ENCODE data around the gene SLC8A3. TPM values are rescaled to one million over a fixed set of nuclear protein-coding genes. Genes with fewer than 3 reads are reported as not detected.

SLC8A3 gene
- polyA plus RNA-seq, 1 of the 3 experiments (the other 2 are of a cell fraction): 0.26 TPM

DNA sequence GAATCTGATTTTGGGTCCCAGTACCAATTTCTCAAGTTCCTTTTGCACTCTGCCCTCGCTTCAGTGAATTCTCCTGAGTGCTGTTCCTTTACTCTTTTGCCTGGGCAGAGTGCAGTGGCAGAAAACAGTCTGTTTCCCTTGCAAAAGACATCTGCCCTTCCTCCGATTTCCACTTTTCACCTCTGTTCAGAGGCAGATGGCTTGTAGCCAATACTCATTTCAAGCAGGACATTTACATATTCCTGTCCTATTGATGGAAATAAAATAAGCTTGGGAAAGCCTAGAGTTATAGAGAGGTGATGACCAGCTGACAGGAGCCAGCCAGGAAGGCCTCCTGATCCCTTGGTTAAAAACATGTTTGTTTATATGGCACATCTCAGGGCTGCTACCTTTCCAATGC is 111.0 kb downstream of the SLC8A3 start:
- H3K9me2 ChIP-seq: no peaks in the 10 kb centered on the region
- no peaks in the 10 kb centered on the region for H3F3A ChIP-seq (replicated peaks; ENCODE audit: insufficient read depth)
- no peaks in the 10 kb centered on the region for H3K79me2 ChIP-seq (ENCODE audit: insufficient read depth)
- ChIA-PET POLR2A (no interaction called here), CTCF (interaction anchor here (0.7 to 3.2 kb wide), 6 partner anchors 9 to 259 kb away, joined by 3 to 19 read pairs (median 4); no protein-coding TSS in a partner anchor)
- peak overlapping the region in 1 of 2 experiments; percentile 81; a peak in 2 of 4 replicates for H3K27ac ChIP-seq (ENCODE audit: low read depth in 2 of 2, low read length in 1 of 2)
- no peak overlapping the region for H3K4me3 ChIP-seq (ENCODE audit: low read depth in 2 of 2, low read length in 1 of 2)
- H3K4me1 ChIP-seq (ENCODE audit: control insufficient read depth in 1 of 2, insufficient read depth in 2 of 2, low read depth in 1 of 2, low read length in 1 of 2): peaks cover 0 to 48% of the 10 kb centered on the region in 2 experiments; a peak in 2 of 4 replicates
- no peak for TF ChIP-seq EZH2phosphoT487 (IDR thresholded peaks at IDR 0.05; ENCODE audit: borderline replicate concordance, low read depth)
- no peak for TF ChIP-seq TEAD4 (IDR thresholded peaks at IDR 0.05; ENCODE audit: borderline replicate concordance, insufficient read depth)
- TF ChIP-seq RAD21 (IDR thresholded peaks at IDR 0.05; ENCODE audit: low read length): no peak
- TF ChIP-seq SIN3A (IDR thresholded peaks at IDR 0.05; ENCODE audit: borderline replicate concordance, low read depth, low read length): no peak
- TF ChIP-seq JUND (IDR thresholded peaks at IDR 0.05): no peak
- TF ChIP-seq ELF1 (IDR thresholded peaks at IDR 0.05): no peak
- no peak for TF ChIP-seq YY1 (IDR thresholded peaks at IDR 0.05; ENCODE audit: low read depth)
- TF ChIP-seq, protein P1, sequence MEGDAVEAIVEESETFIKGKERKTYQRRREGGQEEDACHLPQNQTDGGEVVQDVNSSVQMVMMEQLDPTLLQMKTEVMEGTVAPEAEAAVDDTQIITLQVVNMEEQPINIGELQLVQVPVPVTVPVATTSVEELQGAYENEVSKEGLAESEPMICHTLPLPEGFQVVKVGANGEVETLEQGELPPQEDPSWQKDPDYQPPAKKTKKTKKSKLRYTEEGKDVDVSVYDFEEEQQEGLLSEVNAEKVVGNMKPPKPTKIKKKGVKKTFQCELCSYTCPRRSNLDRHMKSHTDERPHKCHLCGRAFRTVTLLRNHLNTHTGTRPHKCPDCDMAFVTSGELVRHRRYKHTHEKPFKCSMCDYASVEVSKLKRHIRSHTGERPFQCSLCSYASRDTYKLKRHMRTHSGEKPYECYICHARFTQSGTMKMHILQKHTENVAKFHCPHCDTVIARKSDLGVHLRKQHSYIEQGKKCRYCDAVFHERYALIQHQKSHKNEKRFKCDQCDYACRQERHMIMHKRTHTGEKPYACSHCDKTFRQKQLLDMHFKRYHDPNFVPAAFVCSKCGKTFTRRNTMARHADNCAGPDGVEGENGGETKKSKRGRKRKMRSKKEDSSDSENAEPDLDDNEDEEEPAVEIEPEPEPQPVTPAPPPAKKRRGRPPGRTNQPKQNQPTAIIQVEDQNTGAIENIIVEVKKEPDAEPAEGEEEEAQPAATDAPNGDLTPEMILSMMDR (IDR thresholded peaks at IDR 0.05): no peak
- TF ChIP-seq TAF1 (IDR thresholded peaks at IDR 0.05; ENCODE audit: borderline replicate concordance, low read depth, low read length): no peak
- no peak for TF ChIP-seq RCOR1 (IDR thresholded peaks at IDR 0.05; ENCODE audit: low read length)
- no peak for DNase-seq
- no peaks in the 10 kb centered on the region for H3K27me3 ChIP-seq (ENCODE audit: insufficient read depth)
- no peaks in the 10 kb centered on the region for H4K20me1 ChIP-seq (ENCODE audit: insufficient read depth)
- H3K9me3 ChIP-seq: no peaks in the 10 kb centered on the region
- H3K4me2 ChIP-seq: no peak overlapping the region
- no peak overlapping the region for H3K9ac ChIP-seq
- 8% methylated on average over 2 of the region's 2 CpGs for WGBS (ENCODE audit: low lambda C conversion rate)
- no peak overlapping the region for H2AFZ ChIP-seq (ENCODE audit: low read depth)
- H3K36me3 ChIP-seq (replicated peaks in 1 of 2; ENCODE audit: control insufficient read depth in 1 of 2, insufficient read depth in 2 of 2, low read length in 1 of 2): no peaks in the 10 kb centered on the region

DNA sequence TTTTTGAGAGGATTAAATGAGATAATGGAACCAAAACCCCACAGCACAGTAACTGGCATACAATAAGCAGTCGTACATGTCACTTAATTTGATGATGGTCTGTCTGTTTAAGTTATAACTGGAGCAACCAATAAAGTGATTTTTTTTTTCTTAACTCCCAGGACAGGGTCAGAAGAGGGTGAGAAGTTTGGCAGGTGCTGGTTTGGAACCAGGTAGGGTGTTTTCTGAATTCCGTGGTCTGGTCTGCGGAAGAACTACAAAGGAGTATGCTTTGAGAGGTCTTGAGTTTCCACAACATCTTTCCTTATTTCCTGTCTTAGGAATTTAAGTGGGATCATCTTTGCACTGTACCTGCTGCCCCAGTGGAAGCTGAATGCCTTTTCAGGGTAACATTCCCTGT is 111.7 kb downstream of the SLC8A3 start:
- TF ChIP-seq, protein P2, sequence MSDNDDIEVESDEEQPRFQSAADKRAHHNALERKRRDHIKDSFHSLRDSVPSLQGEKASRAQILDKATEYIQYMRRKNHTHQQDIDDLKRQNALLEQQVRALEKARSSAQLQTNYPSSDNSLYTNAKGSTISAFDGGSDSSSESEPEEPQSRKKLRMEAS (IDR thresholded peaks at IDR 0.05; ENCODE audit: low read depth): no peak
- TF ChIP-seq TCF12 (IDR thresholded peaks at IDR 0.05): no peak
- no peaks in the 10 kb centered on the region for H3K36me3 ChIP-seq (replicated peaks in 1 of 2; ENCODE audit: control insufficient read depth in 1 of 2, insufficient read depth in 2 of 2, low read length in 1 of 2)
- no peaks in the 10 kb centered on the region for H3F3A ChIP-seq (replicated peaks; ENCODE audit: insufficient read depth)
- H3K4me1 ChIP-seq (ENCODE audit: control insufficient read depth in 1 of 2, insufficient read depth in 2 of 2, low read depth in 1 of 2, low read length in 1 of 2): peaks cover 0 to 46% of the 10 kb centered on the region in 2 experiments; a peak in 2 of 4 replicates
- H3K9me3 ChIP-seq: no peaks in the 10 kb centered on the region
- H3K79me2 ChIP-seq (ENCODE audit: insufficient read depth): no peaks in the 10 kb centered on the region
- no peak overlapping the region for H3K4me3 ChIP-seq (ENCODE audit: low read depth in 2 of 2, low read length in 1 of 2)
- H3K9ac ChIP-seq: no peak overlapping the region
- DNase-seq: no peak
- no peaks in the 10 kb centered on the region for H3K27me3 ChIP-seq (ENCODE audit: insufficient read depth)
- H3K4me2 ChIP-seq: no peak overlapping the region
- POLR2A ChIA-PET: no interaction called here
- no peaks in the 10 kb centered on the region for H4K20me1 ChIP-seq (ENCODE audit: insufficient read depth)
- WGBS (ENCODE audit: low lambda C conversion rate): 48% methylated on average over 3 of the region's 3 CpGs
- peak overlapping the region in 1 of 2 experiments; percentile 81; a peak in 2 of 4 replicates for H3K27ac ChIP-seq (ENCODE audit: low read depth in 2 of 2, low read length in 1 of 2)
- no peak overlapping the region for H2AFZ ChIP-seq (ENCODE audit: low read depth)
- CTCF ChIA-PET: interaction anchor here (1.2 to 3.2 kb wide), 3 partner anchors 10 to 30 kb away, joined by 3 to 19 read pairs (median 9); no protein-coding TSS in a partner anchor
- no peaks in the 10 kb centered on the region for H3K9me2 ChIP-seq

Data from SK-N-SH (cell line).